HepG2 (cell line): ENCODE measurements around the gene PSMB10. TPM values are rescaled to one million over a fixed set of nuclear protein-coding genes. Genes with fewer than 3 reads are reported as not detected.

Experiments
- ATAC-seq: fragments of 200-7000 bp; cut with Tn5 transposase; 3 replicates; pipeline ENCODE4 v1.9.1; 2020; ENCODE audit warnings: mild to moderate bottlenecking, moderate library complexity
- BruUV-seq: library from RNA; stranded (reverse); fragments of 400-500 nt; replicated peaks from 2 replicates; lab custom pipeline; 2021; lab: Mats Ljungman, UMichigan
- CTCF ChIA-PET: fragments of 300-600 bp; formaldehyde crosslinking; extraction: SDS; loops from one replicate; lab custom pipeline; 2021; ENCODE audit warnings: low total read pairs, inconsistent platforms, low intra/inter-chr PET ratio; lab: Yijun Ruan, JAX
- POLR2A ChIA-PET: fragments of 350-600 bp; sonication (Branson Sonifier 250); formaldehyde crosslinking; loops from one replicate; lab custom pipeline; 2020; ENCODE audit warnings: antibody characterized with exemption, inconsistent platforms; lab: Yijun Ruan, JAX
- DNase-seq: peaks from one replicate; pipeline ENCODE4 v3.0.0-alpha.2; 2015; ENCODE audit warnings: low spot score
- FAIRE-seq: peaks from 3 replicates; lab custom pipeline; 2011; peaks lifted over from hg19 to GRCh38; lab: Jason Lieb, UNC
- H2AFZ ChIP-seq: one replicate; pipeline ENCODE4 v1.6.1; 2011; ENCODE audit warnings: low read length, inconsistent platforms
- H3K27ac ChIP-seq: fragments of 300-600 bp; 3 replicates; pipeline ENCODE4 v1.8.0; 2011; ENCODE audit warnings: mixed run types, mild to moderate bottlenecking, mixed read lengths, low read length, inconsistent platforms; ENCODE audit not compliant: insufficient read depth; ENCODE audit errors: extremely low read length
- H3K27me3 ChIP-seq, 2 experiments: fragments of 200-600 bp in 1 of 2; 2 replicates in 1 of 2; 3 replicates in 1 of 2; pipeline versions ENCODE4 v1.6.0 to v1.8.0; 2011; ENCODE audit warnings: low read length in 2 of 2, mild to moderate bottlenecking in 2 of 2, moderate library complexity in 2 of 2, inconsistent platforms in 1 of 2; ENCODE audit not compliant: insufficient read depth in 2 of 2, control insufficient read depth in 1 of 2
- H3K36me3 ChIP-seq, 2 experiments: fragments of 200-600 bp in 1 of 2; replicated peaks in 1 of 2; 2 replicates in 1 of 2; 3 replicates in 1 of 2; pipeline versions ENCODE4 v1.5.1 to v1.8.0; 2011; ENCODE audit warnings: low read length in 2 of 2, inconsistent platforms in 1 of 2; ENCODE audit not compliant: insufficient read depth in 2 of 2, control insufficient read depth in 1 of 2
- H3K4me1 ChIP-seq: 2 replicates; pipeline ENCODE4 v1.5.1; 2012; ENCODE audit warnings: low read length, inconsistent platforms; ENCODE audit not compliant: insufficient read depth
- H3K4me2 ChIP-seq: 2 replicates; pipeline ENCODE4 v1.6.0; 2011; ENCODE audit warnings: low read depth, low read length, inconsistent platforms
- H3K4me3 ChIP-seq, 3 experiments: fragments of 200-600 bp in 1 of 3; sonication (generic), shearing (Covaris generic) in 1 of 3; replicated peaks in 1 of 3; 2 replicates each; pipeline ENCODE4 v1.5.1; 2011 to 2016; ENCODE audit warnings: low read length in 3 of 3, inconsistent platforms in 2 of 3, low read depth in 2 of 3, mild to moderate bottlenecking in 2 of 3, control low read depth in 1 of 3, mixed read lengths in 1 of 3; ENCODE audit not compliant: insufficient read depth in 1 of 3
- H3K79me2 ChIP-seq: one replicate; pipeline ENCODE4 v1.6.1; 2011; ENCODE audit warnings: low read length, inconsistent platforms; ENCODE audit not compliant: insufficient read depth
- H3K9ac ChIP-seq: 2 replicates; pipeline ENCODE4 v1.6.0; 2011; ENCODE audit warnings: mild to moderate bottlenecking, low read depth, low read length, inconsistent platforms; ENCODE audit not compliant: insufficient read depth
- H3K9me3 ChIP-seq: 2 replicates; pipeline ENCODE4 v1.5.1; 2012; ENCODE audit warnings: mild to moderate bottlenecking, low read length
- H4K20me1 ChIP-seq: 2 replicates; pipeline ENCODE4 v1.6.0; 2011; ENCODE audit warnings: inconsistent platforms, mild to moderate bottlenecking, low read length, moderate library complexity; ENCODE audit not compliant: insufficient read depth
- BHLHE40 ChIP-seq: IDR thresholded peaks from 2 replicates; pipeline ENCODE4 v1.6.1; 2011; ENCODE audit warnings: low read length, improper control_type of control experiment
- HIC2 ChIP-seq: sonication (generic); formaldehyde crosslinking; IDR thresholded peaks from 2 replicates; pipeline ENCODE4 v1.9.0; 2022; ENCODE audit warnings: low read depth, missing genetic modification reagents
- HMGXB4 ChIP-seq, 2 experiments: sonication (generic) in 1 of 2; formaldehyde crosslinking in 1 of 2; IDR thresholded peaks; 2 replicates each; pipeline versions ENCODE4 v1.4.0 to v1.6.1; 2018 to 2020; ENCODE audit warnings: missing genetic modification reagents in 2 of 2, borderline replicate concordance in 1 of 2, low read depth in 1 of 2, mild to moderate bottlenecking in 1 of 2, missing biosample characterization in 1 of 2
- HNRNPL ChIP-seq: fragments of 200-400 bp; formaldehyde crosslinking; IDR thresholded peaks from 2 replicates; pipeline ENCODE4 v1.6.1; 2017; ENCODE audit warnings: mild to moderate bottlenecking, low read depth, low read length
- JUN ChIP-seq: sonication (generic); formaldehyde crosslinking; IDR thresholded peaks from 2 replicates; pipeline ENCODE4 v1.4.0; 2020; ENCODE audit warnings: mild to moderate bottlenecking, missing genetic modification reagents
- MED1 ChIP-seq: sonication (generic); formaldehyde crosslinking; IDR thresholded peaks from 2 replicates; pipeline ENCODE4 v1.4.0; 2020; ENCODE audit warnings: missing genetic modification reagents
- NR2C2 ChIP-seq: sonication (generic); formaldehyde crosslinking; IDR thresholded peaks from 2 replicates; pipeline ENCODE4 v1.4.0; 2020; ENCODE audit warnings: missing genetic modification reagents, mild to moderate bottlenecking, moderate library complexity, borderline replicate concordance
- POLR2A ChIP-seq, 2 experiments: IDR thresholded peaks; 2 replicates each; pipeline ENCODE4 v1.6.1; 2011; ENCODE audit warnings: low read depth in 2 of 2, low read length in 2 of 2, mild to moderate bottlenecking in 1 of 2, moderate library complexity in 1 of 2; ENCODE audit not compliant: insufficient read depth in 1 of 2
- SAFB2 ChIP-seq: sonication (generic); formaldehyde crosslinking; IDR thresholded peaks from 2 replicates; pipeline ENCODE4 v1.5.1; 2020; ENCODE audit warnings: missing genetic modification reagents, low read depth, mild to moderate bottlenecking, borderline replicate concordance
- SP5 ChIP-seq: IDR thresholded peaks from 2 replicates; pipeline ENCODE4 v1.6.1; 2016; ENCODE audit warnings: low read depth, borderline replicate concordance
- TBX2 ChIP-seq: sonication (generic); formaldehyde crosslinking; IDR thresholded peaks from 2 replicates; pipeline ENCODE4 v1.5.0; 2020; ENCODE audit warnings: missing genetic modification reagents, mild to moderate bottlenecking, borderline replicate concordance
- ZBTB8A ChIP-seq: sonication (generic); formaldehyde crosslinking; IDR thresholded peaks from 2 replicates; pipeline ENCODE4 v1.4.0; 2020; ENCODE audit warnings: mild to moderate bottlenecking, low read depth, missing genetic modification reagents, borderline replicate concordance
- ZFX ChIP-seq: sonication (generic); formaldehyde crosslinking; IDR thresholded peaks from 2 replicates; pipeline ENCODE4 v1.4.0; 2020; ENCODE audit warnings: mild to moderate bottlenecking, low read depth, missing genetic modification reagents, moderate library complexity
- ZMYM3 ChIP-seq: sonication (generic); formaldehyde crosslinking; IDR thresholded peaks from 2 replicates; pipeline ENCODE4 v1.5.1; 2020; ENCODE audit warnings: mild to moderate bottlenecking, missing genetic modification reagents
- ZNF331 ChIP-seq: sonication (generic); formaldehyde crosslinking; IDR thresholded peaks from 2 replicates; pipeline ENCODE4 v1.4.0; 2020; ENCODE audit warnings: missing genetic modification reagents
- ZNF34 ChIP-seq: sonication (generic); formaldehyde crosslinking; IDR thresholded peaks from 2 replicates; pipeline ENCODE4 v1.4.0; 2020; ENCODE audit warnings: mild to moderate bottlenecking, missing genetic modification reagents, borderline replicate concordance
- ZNF597 ChIP-seq: sonication (generic); formaldehyde crosslinking; IDR thresholded peaks from 2 replicates; pipeline ENCODE4 v1.5.0; 2020; ENCODE audit warnings: missing genetic modification reagents
- ZNF691 ChIP-seq: sonication (generic); formaldehyde crosslinking; IDR thresholded peaks from 2 replicates; pipeline ENCODE4 v1.4.0; 2020; ENCODE audit warnings: missing genetic modification reagents, low read depth, mild to moderate bottlenecking, borderline replicate concordance
- WGBS: methylation state at CpG from one replicate; pipeline ENCODE4 v1.1.6; 2017; ENCODE audit warnings: low lambda C conversion rate; 5-methylcytosine and 5-hydroxymethylcytosine counted together
- in situ Hi-C: cut with HindIII; loops from 2 replicates; pipeline ENCODE4 v1.10.0; 2017; ENCODE audit warnings: low pct_unique_long_range_greater_than_20kb; ENCODE audit not compliant: extremely low pct_ligation_motif_present
- intact Hi-C: fragments of 100-400 bp; cut with micrococcal nuclease; formaldehyde crosslinking; loops from one replicate; pipeline ENCODE4 v1.10.0; 2022; ENCODE audit not compliant: unreplicated experiment
- polyA plus RNA-seq, 8 experiments: library from polyadenylated mRNA; depleted of rRNA in 3 of 8; stranded (reverse) in 7 of 8; unstranded in 1 of 8; fragments of >200 nt; fragmentation: Illumina TruSeq in 4 of 8; extraction: Trizol in 4 of 8; gene quantifications; 2 replicates each; pipeline versions ENCODE4 v1.2.1 to v1.2.3, GENCODE V29; 2011 to 2016; ENCODE audit warnings: low read depth in 4 of 8, missing spikeins in 1 of 8, mixed read lengths in 1 of 8; ENCODE audit not compliant: insufficient read depth in 1 of 8
- total RNA-seq, 5 experiments: library from RNA; depleted of rRNA; stranded (reverse); fragments of >200 nt; fragmentation: Illumina TruSeq; extraction: Trizol; gene quantifications; 2 replicates each; pipeline ENCODE4 v1.2.3, GENCODE V29; 2016; ENCODE audit warnings: low read depth in 1 of 5

PSMB10 gene
- total and polyA plus RNA-seq, 2 of the 13 experiments (the other 11 are each of a cell fraction or from before 2014, with no cell fraction given), result 12.7 to 65.9 TPM

- peak overlapping the region; percentile 75 for H3K27ac ChIP-seq
- no peaks in the 10 kb centered on the region; a peak in 1 of 5 replicates for H3K27me3 ChIP-seq
- BruUV-seq, result no TSS peak
- no peaks in the 10 kb centered on the region for H3K9me3 ChIP-seq
- POLR2A ChIA-PET, result interaction anchor here (0.5 to 12.9 kb wide), 21 partner anchors 9 to 405 kb away, joined by 3 to 226 read pairs (median 6); partner anchors contain the start of genes CTCF, CTRL, DDX28 and DPEP2
- CTCF ChIA-PET, result no interaction called here
- intact Hi-C loops (no loop called here), in situ Hi-C loops (no loop called here)
- peak overlapping the region; percentile 97 for H3K9ac ChIP-seq
- peaks cover 62% of the 10 kb centered on the region for H3K4me1 ChIP-seq
- peak; percentile 67 for ATAC-seq
- peak; percentile 65 for DNase-seq
- no peak overlapping the region for H2AFZ ChIP-seq
- peak; percentile 89 for FAIRE-seq
- H4K20me1 ChIP-seq, result peaks cover 16% of the 10 kb centered on the region
- peaks cover 14 to 19% of the 10 kb centered on the region in 2 experiments for H3K36me3 ChIP-seq
- H3K79me2 ChIP-seq, result peaks cover 68% of the 10 kb centered on the region
- H3K4me3 ChIP-seq, result peak overlapping the region; percentile 89 to 91 (median 90)
- WGBS, result 6% methylated on average over 3 of the region's 3 CpGs
- H3K4me2 ChIP-seq, result peak overlapping the region; percentile 92
- TF ChIP-seq HMGXB4 (CRISPR knock-in tag; IDR thresholded peaks at IDR 0.05; ENCODE audit: borderline replicate concordance in 1 of 2, low read depth in 1 of 2), result peak; percentile 3 to 53; a peak in 1 of 4 replicates
- 0 out of 2 replicates have a peak, but pooled peaks have one; percentile 14 for TF ChIP-seq JUN (CRISPR knock-in tag)
- TF ChIP-seq TBX2 (CRISPR knock-in tag), result peak; percentile 40; the same call in 1 of the 2 replicates
- peak; percentile 76; the same call in 1 of the 2 replicates for TF ChIP-seq ZNF34 (CRISPR knock-in tag)
- TF ChIP-seq SP5 (CRISPR knock-in tag), result peak; percentile 31; the same call in 1 of the 2 replicates
- TF ChIP-seq SAFB2, result 0 out of 2 replicates have a peak, but pooled peaks have one; percentile 76
- peak; percentile 24 for TF ChIP-seq MED1 (CRISPR knock-in tag)
- TF ChIP-seq ZNF331 (CRISPR knock-in tag), result 0 out of 2 replicates have a peak, but pooled peaks have one; percentile 42
- TF ChIP-seq ZFX (CRISPR knock-in tag), result peak; percentile 36
- no peak for TF ChIP-seq ZMYM3 (CRISPR knock-in tag)
- TF ChIP-seq HIC2 (CRISPR knock-in tag), result peak; percentile 26; the same call in 1 of the 2 replicates
- TF ChIP-seq HNRNPL, result peak; percentile 57; the same call in 1 of the 2 replicates
- no peak; the same call in 1 of the 2 replicates for TF ChIP-seq NR2C2 (CRISPR knock-in tag)
- peak; percentile 50; the same call in 1 of the 2 replicates for TF ChIP-seq ZBTB8A (CRISPR knock-in tag)
- TF ChIP-seq POLR2A (IDR thresholded peaks at IDR 0.05; ENCODE audit: insufficient read depth in 1 of 2, low read depth in 2 of 2, low read length in 2 of 2), result peak; percentile 12 to 58; a peak in 2 of 4 replicates
- TF ChIP-seq ZNF691 (CRISPR knock-in tag), result peak; percentile 89
- no peak for TF ChIP-seq BHLHE40
- TF ChIP-seq ZNF597, result no peak
These were observed 30.0 kb upstream of the PSMB10 start for GRCh38 chr16:67966549-67967182.
